ENCODE data around the gene VAV1. TPM values are rescaled to one million over a fixed set of nuclear protein-coding genes. Genes with fewer than 3 reads are reported as not detected.

Gene VAV1, protein sequence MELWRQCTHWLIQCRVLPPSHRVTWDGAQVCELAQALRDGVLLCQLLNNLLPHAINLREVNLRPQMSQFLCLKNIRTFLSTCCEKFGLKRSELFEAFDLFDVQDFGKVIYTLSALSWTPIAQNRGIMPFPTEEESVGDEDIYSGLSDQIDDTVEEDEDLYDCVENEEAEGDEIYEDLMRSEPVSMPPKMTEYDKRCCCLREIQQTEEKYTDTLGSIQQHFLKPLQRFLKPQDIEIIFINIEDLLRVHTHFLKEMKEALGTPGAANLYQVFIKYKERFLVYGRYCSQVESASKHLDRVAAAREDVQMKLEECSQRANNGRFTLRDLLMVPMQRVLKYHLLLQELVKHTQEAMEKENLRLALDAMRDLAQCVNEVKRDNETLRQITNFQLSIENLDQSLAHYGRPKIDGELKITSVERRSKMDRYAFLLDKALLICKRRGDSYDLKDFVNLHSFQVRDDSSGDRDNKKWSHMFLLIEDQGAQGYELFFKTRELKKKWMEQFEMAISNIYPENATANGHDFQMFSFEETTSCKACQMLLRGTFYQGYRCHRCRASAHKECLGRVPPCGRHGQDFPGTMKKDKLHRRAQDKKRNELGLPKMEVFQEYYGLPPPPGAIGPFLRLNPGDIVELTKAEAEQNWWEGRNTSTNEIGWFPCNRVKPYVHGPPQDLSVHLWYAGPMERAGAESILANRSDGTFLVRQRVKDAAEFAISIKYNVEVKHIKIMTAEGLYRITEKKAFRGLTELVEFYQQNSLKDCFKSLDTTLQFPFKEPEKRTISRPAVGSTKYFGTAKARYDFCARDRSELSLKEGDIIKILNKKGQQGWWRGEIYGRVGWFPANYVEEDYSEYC
- not detected in 3 replicates for total RNA-seq
- long read RNA-seq = 0 reads

GRCh38 chr19:6772028-6772865 lies at the start of gene VAV1:
VAV1 (plus strand) TSS chr19:6772708; CDS start chr19:6772808, 100 bp downstream.
- TF ChIP-seq, protein P1, sequence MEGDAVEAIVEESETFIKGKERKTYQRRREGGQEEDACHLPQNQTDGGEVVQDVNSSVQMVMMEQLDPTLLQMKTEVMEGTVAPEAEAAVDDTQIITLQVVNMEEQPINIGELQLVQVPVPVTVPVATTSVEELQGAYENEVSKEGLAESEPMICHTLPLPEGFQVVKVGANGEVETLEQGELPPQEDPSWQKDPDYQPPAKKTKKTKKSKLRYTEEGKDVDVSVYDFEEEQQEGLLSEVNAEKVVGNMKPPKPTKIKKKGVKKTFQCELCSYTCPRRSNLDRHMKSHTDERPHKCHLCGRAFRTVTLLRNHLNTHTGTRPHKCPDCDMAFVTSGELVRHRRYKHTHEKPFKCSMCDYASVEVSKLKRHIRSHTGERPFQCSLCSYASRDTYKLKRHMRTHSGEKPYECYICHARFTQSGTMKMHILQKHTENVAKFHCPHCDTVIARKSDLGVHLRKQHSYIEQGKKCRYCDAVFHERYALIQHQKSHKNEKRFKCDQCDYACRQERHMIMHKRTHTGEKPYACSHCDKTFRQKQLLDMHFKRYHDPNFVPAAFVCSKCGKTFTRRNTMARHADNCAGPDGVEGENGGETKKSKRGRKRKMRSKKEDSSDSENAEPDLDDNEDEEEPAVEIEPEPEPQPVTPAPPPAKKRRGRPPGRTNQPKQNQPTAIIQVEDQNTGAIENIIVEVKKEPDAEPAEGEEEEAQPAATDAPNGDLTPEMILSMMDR (IDR thresholded peaks at IDR 0.05) = peak; percentile 32
- Mint-ChIP-seq H3K4me1 (ENCODE audit: low read depth) (peaks cover 4% of the 10 kb centered on the region), H3K27ac (ENCODE audit: unreplicated experiment) (no peak within 1 kb of the TSS), H3K36me3 (ENCODE audit: low read depth) (no peaks in the 10 kb centered on the region), H3K9me3 (ENCODE audit: low read depth) (no peaks in the 10 kb centered on the region), H3K27me3 (ENCODE audit: low read depth) (no peaks in the 10 kb centered on the region), H3K4me3 (ENCODE audit: unreplicated experiment) (no peak within 1 kb of the TSS)
- DNase-seq (ENCODE audit: low spot score) = no peak

DNA sequence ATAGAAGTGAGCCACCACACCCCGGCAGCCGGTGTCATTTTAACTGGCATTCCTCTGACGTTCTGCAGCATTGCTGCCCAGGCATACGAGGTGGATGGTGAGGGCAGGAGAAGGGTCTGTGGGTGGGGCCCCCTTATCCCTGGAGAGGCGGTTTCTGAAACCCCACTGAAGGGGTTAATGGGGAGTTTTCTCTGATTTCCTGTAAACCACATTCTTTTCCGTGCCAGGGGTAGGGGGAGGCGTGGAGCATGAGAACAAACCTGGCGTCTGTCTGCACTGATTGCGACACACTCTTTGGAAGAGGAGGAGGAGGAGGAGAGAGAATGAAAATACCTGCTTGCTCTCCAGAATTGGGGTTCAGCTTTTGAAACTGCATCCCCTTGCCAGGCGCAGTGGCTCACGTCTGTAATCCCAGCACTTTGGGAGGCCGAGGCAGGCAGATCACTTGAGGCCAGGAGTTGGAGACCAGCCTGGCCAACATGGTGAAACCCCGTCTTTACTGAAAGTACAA lies 49.3 kb upstream of the VAV1 start:
- no peaks in the 10 kb centered on the region for H3K9me3 Mint-ChIP-seq (ENCODE audit: low read depth)
- H3K36me3 Mint-ChIP-seq (ENCODE audit: low read depth) = no peaks in the 10 kb centered on the region
- peaks cover 5% of the 10 kb centered on the region for H3K4me1 Mint-ChIP-seq (ENCODE audit: low read depth)
- TF ChIP-seq, protein P1 (IDR thresholded peaks at IDR 0.05) = no peak
- H3K27me3 Mint-ChIP-seq (ENCODE audit: low read depth) = peaks cover 17% of the 10 kb centered on the region
- no peak overlapping the region for H3K27ac Mint-ChIP-seq (ENCODE audit: unreplicated experiment)
- no peak for DNase-seq (ENCODE audit: low spot score)
- H3K4me3 Mint-ChIP-seq (ENCODE audit: unreplicated experiment) = no peak overlapping the region

GRCh38 chr19:6723738-6724137 lies 48.8 kb upstream of the VAV1 start:
- no peak overlapping the region for H3K4me3 Mint-ChIP-seq (ENCODE audit: unreplicated experiment)
- TF ChIP-seq, protein P1 (IDR thresholded peaks at IDR 0.05) = no peak
- no peaks in the 10 kb centered on the region for H3K36me3 Mint-ChIP-seq (ENCODE audit: low read depth)
- H3K27me3 Mint-ChIP-seq (ENCODE audit: low read depth) = peaks cover 17% of the 10 kb centered on the region
- no peaks in the 10 kb centered on the region for H3K9me3 Mint-ChIP-seq (ENCODE audit: low read depth)
- no peak overlapping the region for H3K27ac Mint-ChIP-seq (ENCODE audit: unreplicated experiment)
- peaks cover 10% of the 10 kb centered on the region for H3K4me1 Mint-ChIP-seq (ENCODE audit: low read depth)
- DNase-seq (ENCODE audit: low spot score) = peak; percentile 7

GRCh38 chr19:6724631-6725492 lies 47.6 kb upstream of the VAV1 start:
- TF ChIP-seq, protein P1 (IDR thresholded peaks at IDR 0.05) = no peak
- Mint-ChIP-seq H3K4me1 (ENCODE audit: low read depth) (peaks cover 10% of the 10 kb centered on the region), H3K4me3 (ENCODE audit: unreplicated experiment) (no peak overlapping the region), H3K27me3 (ENCODE audit: low read depth) (peaks cover 10% of the 10 kb centered on the region), H3K27ac (ENCODE audit: unreplicated experiment) (no peak overlapping the region), H3K9me3 (ENCODE audit: low read depth) (no peaks in the 10 kb centered on the region), H3K36me3 (ENCODE audit: low read depth) (peaks cover 2% of the 10 kb centered on the region)
- no peak for DNase-seq (ENCODE audit: low spot score)

Data from chondrocyte (in vitro differentiated cells).